Uterus (tissue), 2 donors: ENCODE measurements around the gene PYGL.

Source experiments
- CTCF ChIP-seq, 4 experiments: fragments of 200-600 bp in 2 of 4; fragments of 450-650 bp in 2 of 4; sonication (generic) in 2 of 4; IDR thresholded peaks; one replicate each; pipeline ENCODE4 v1.5.1; 2016 to 2019; ENCODE audit warnings: antibody characterized with exemption in 4 of 4, mild to moderate bottlenecking in 2 of 4, moderate library complexity in 1 of 4
- POLR2A ChIP-seq, 2 donors: fragments of 450-650 bp; IDR thresholded peaks; one replicate each; pipeline ENCODE4 v1.6.1; 2016; ENCODE audit warnings: antibody characterized with exemption in 2 of 2, mild to moderate bottlenecking in 1 of 2, moderate library complexity in 1 of 2

- TF ChIP-seq POLR2A (IDR thresholded peaks at IDR 0.05): no peak
- no peak for TF ChIP-seq CTCF (IDR thresholded peaks at IDR 0.05)
Measured at GRCh38 chr14:50929506-50929905, 14.8 kb downstream of the PYGL start.
